ENCODE results near the gene NPIPB2. TPM values are rescaled to one million over a fixed set of nuclear protein-coding genes. Genes with fewer than 3 reads are reported as not detected.

The NPIPB2 gene
- total RNA-seq, 1 experiment from 2014 or later: 12.5 TPM

DNA sequence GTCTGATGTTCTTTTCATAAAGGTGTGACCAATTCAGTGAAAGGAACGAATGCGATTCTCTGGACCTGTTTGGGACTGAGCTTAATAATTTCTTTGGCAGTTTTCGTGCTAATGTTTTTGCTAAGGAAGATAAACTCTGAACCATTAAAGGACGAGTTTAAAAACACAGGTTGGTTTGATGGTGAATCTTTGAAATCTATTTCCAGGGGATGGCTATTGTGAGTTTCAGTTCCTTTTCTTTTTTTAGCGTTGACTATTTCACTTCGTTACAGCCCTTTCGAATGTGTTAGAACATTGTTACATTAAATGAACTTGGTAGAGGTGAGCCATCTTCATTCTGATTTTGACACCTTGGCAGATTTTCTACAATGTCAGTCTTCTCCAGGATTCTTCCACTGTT, 24.3 kb upstream of the NPIPB2 start:
- no peak overlapping the region for H3K27ac Mint-ChIP-seq
- Histone ChIP-seq H2BK12ac (ENCODE audit: insufficient read length, low read depth, low read length) (no peak overlapping the region), H3K56ac (ENCODE audit: insufficient read length, low read depth, low read length) (no peak overlapping the region), H4K8ac (replicated peaks; ENCODE audit: insufficient read length, low read depth, low read length) (no peak overlapping the region), H2BK20ac (ENCODE audit: low read depth, low read length, poor library complexity, severe bottlenecking) (no peak overlapping the region), H3T11ph (ENCODE audit: low read length) (no peak overlapping the region), H4K91ac (ENCODE audit: insufficient read length, low read depth, low read length) (no peak overlapping the region), H2BK5ac (ENCODE audit: insufficient read length, low read length) (no peak overlapping the region), H3K18ac (ENCODE audit: insufficient read length, low read depth, low read length) (no peak overlapping the region), H4K5ac (ENCODE audit: insufficient read length, low read depth, low read length) (no peak overlapping the region), H3K27me3 (ENCODE audit: insufficient read depth, low read length) (no peaks in the 10 kb centered on the region), H3K9ac (ENCODE audit: extremely low read depth, insufficient read length, low read length) (no peak overlapping the region), H3K79me2 (ENCODE audit: insufficient read depth, low read length) (no peaks in the 10 kb centered on the region), H2BK15ac (ENCODE audit: low read depth, low read length) (no peak overlapping the region), H3K79me1 (ENCODE audit: insufficient read depth, low read depth, low read length, poor library complexity, severe bottlenecking) (no peaks in the 10 kb centered on the region), H3K23me2 (ENCODE audit: insufficient read length, low read depth, low read length, poor library complexity, severe bottlenecking) (no peaks in the 10 kb centered on the region), H3K27ac (ENCODE audit: insufficient read length, low read depth, low read length) (no peak overlapping the region), H2AK5ac (ENCODE audit: insufficient read length, low read length) (no peak overlapping the region), H2AFZ (ENCODE audit: low read length) (no peak overlapping the region), H4K20me1 (ENCODE audit: control insufficient read depth, insufficient read depth, insufficient read length) (no peaks in the 10 kb centered on the region), H3K4me1 (ENCODE audit: insufficient read depth, low read length) (no peaks in the 10 kb centered on the region), H3K9me3 (ENCODE audit: control insufficient read depth, low read depth, low read length) (no peaks in the 10 kb centered on the region), H3K4me2 (ENCODE audit: insufficient read depth, insufficient read length, low read length) (no peak overlapping the region), H3K4ac (ENCODE audit: low read depth, low read length) (no peak overlapping the region), H3K14ac (ENCODE audit: insufficient read depth, low read length) (no peak overlapping the region), H3K23ac (ENCODE audit: insufficient read length, low read depth, low read length) (no peak overlapping the region), H2BK120ac (ENCODE audit: low read depth, low read length, poor library complexity, severe bottlenecking) (no peak overlapping the region)
- H3K4me3 Mint-ChIP-seq: no peak overlapping the region
- WGBS (ENCODE audit: extremely low coverage, insufficient read length, low lambda C conversion rate): no CpG with 5 or more reads among the region's 7 CpGs
- no peak for TF ChIP-seq CTCF (conservative IDR thresholded peaks at IDR 0.05)
- no peaks in the 10 kb centered on the region for H3K4me1 Mint-ChIP-seq
- H3K9me3 Mint-ChIP-seq: no peaks in the 10 kb centered on the region
- DNase-seq: no peak
- no peaks in the 10 kb centered on the region for H3K27me3 Mint-ChIP-seq (ENCODE audit: low read depth)
- no peaks in the 10 kb centered on the region for H3K36me3 Mint-ChIP-seq (ENCODE audit: insufficient read depth in 1 of 3, low read depth in 3 of 3)
